ENCODE measurements around the gene RNF157. TPM values are rescaled to one million over a fixed set of nuclear protein-coding genes. Genes with fewer than 3 reads are reported as not detected.

Gene RNF157
- total and polyA plus RNA-seq, 4 donors: 0.36 to 3.8 (median 1.8) TPM

DNA sequence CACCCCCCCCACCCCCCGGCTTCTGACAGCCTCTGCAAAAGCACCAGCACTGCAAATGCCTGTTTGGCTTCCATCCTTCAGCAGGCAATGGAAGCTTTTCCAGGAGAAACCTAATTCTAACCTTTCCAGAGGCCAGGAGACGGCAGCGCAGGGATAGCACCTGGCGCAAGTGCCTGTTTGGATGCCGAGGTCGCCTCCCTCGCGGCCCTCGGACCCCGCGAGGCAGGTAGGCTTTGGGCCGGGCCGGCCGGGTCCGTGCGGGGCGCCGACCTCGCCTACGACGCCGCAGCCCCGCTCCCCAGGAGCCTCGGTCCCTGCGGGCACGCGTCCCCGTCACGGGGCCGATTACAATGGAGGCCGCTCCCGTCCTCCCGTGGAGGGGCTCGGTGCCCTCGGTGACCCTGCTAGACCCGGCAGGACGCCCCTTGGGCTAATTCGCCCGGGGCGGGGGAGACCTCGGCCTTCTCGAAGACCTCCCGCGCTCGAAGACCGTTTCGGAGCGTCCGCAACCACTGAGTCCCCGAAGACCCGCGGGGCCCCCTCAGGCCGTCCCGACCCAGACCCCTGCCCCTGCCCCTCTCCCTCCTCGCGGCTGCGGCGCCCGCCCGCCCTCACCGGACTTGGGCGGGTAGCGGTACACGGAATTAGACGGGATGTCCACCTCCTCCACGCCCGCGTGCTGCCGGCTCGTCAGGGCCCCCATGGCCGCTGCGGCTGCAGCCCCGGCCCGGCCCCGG lies 587 bp downstream of the RNF157 start:
- Histone ChIP-seq H3K36me3 (ENCODE audit: control insufficient read depth in 1 of 2, insufficient read depth in 2 of 2, low read length in 1 of 2) (no peaks in the 10 kb centered on the region), H3K4me3 (ENCODE audit: low read length in 2 of 2) (peak overlapping the region; percentile 46 to 84), H3K4me1 (ENCODE audit: control insufficient read depth in 1 of 2, insufficient read depth in 2 of 2, low read length in 2 of 2) (no peaks in the 10 kb centered on the region), H3K27ac (ENCODE audit: low read depth in 1 of 2, low read length in 2 of 2) (no peak overlapping the region), H3K27me3 (ENCODE audit: control insufficient read depth in 1 of 2, insufficient read depth in 2 of 2, low read length in 1 of 2) (no peaks in the 10 kb centered on the region), H3K9me3 (ENCODE audit: control insufficient read depth, low read length) (no peaks in the 10 kb centered on the region)
- peak; percentile 54 to 79 for DNase-seq
- intact Hi-C loops (cut with DNase I): loop anchor here in 1 of 2 donors (5.0 kb wide), 1 partner anchor 38 kb away; no protein-coding TSS in a partner anchor
- WGBS, 2 donors: 2% methylated on average over 47 to 75 of the region's 75 CpGs
- ATAC-seq (ENCODE audit: low FRiP score): peak; percentile 16

- H3K27me3 ChIP-seq (ENCODE audit: control insufficient read depth in 1 of 2, insufficient read depth in 2 of 2, low read length in 1 of 2): no peaks in the 10 kb centered on the region
- ATAC-seq (ENCODE audit: low FRiP score) (no peak), DNase-seq (no peak)
- intact Hi-C loops (cut with DNase I): no loop called here
- H3K9me3 ChIP-seq (ENCODE audit: control insufficient read depth, low read length): no peaks in the 10 kb centered on the region
- no peak overlapping the region for H3K27ac ChIP-seq (ENCODE audit: low read depth in 1 of 2, low read length in 2 of 2)
- 43 to 52% methylated on average over 11 of the region's 11 CpGs for whole genome bisulfite sequencing, 2 donors
- no peaks in the 10 kb centered on the region for H3K4me1 ChIP-seq (ENCODE audit: control insufficient read depth in 1 of 2, insufficient read depth in 2 of 2, low read length in 2 of 2)
- H3K4me3 ChIP-seq (ENCODE audit: low read length in 2 of 2): no peak overlapping the region
- H3K36me3 ChIP-seq (ENCODE audit: control insufficient read depth in 1 of 2, insufficient read depth in 2 of 2, low read length in 1 of 2): no peaks in the 10 kb centered on the region
These were observed 1.3 kb downstream of the RNF157 start for GRCh38 chr17:76238847-76239537.

- Histone ChIP-seq H3K9me3 (ENCODE audit: control insufficient read depth, low read length) (no peaks in the 10 kb centered on the region), H3K36me3 (ENCODE audit: control insufficient read depth in 1 of 2, insufficient read depth in 2 of 2, low read length in 1 of 2) (no peaks in the 10 kb centered on the region), H3K4me1 (ENCODE audit: control insufficient read depth in 1 of 2, insufficient read depth in 2 of 2, low read length in 2 of 2) (no peaks in the 10 kb centered on the region), H3K4me3 (ENCODE audit: low read length in 2 of 2) (no peak overlapping the region), H3K27ac (ENCODE audit: low read depth in 1 of 2, low read length in 2 of 2) (no peak overlapping the region), H3K27me3 (ENCODE audit: control insufficient read depth in 1 of 2, insufficient read depth in 2 of 2, low read length in 1 of 2) (no peaks in the 10 kb centered on the region)
- ATAC-seq (ENCODE audit: low FRiP score): no peak
- WGBS, 2 donors: 83% methylated on average over 7 of the region's 7 CpGs
- intact Hi-C loops (cut with DNase I): no loop called here
- DNase-seq: no peak
These were observed 2.4 kb downstream of the RNF157 start for GRCh38 chr17:76237859-76238313.

GRCh38 chr17:76236603-76237002 lies 3.7 kb downstream of the RNF157 start:
- Histone ChIP-seq H3K36me3 (ENCODE audit: control insufficient read depth in 1 of 2, insufficient read depth in 2 of 2, low read length in 1 of 2) (no peaks in the 10 kb centered on the region), H3K9me3 (ENCODE audit: control insufficient read depth, low read length) (no peaks in the 10 kb centered on the region), H3K4me3 (ENCODE audit: low read length in 2 of 2) (no peak overlapping the region), H3K27me3 (ENCODE audit: control insufficient read depth in 1 of 2, insufficient read depth in 2 of 2, low read length in 1 of 2) (no peaks in the 10 kb centered on the region), H3K4me1 (ENCODE audit: control insufficient read depth in 1 of 2, insufficient read depth in 2 of 2, low read length in 2 of 2) (no peaks in the 10 kb centered on the region), H3K27ac (ENCODE audit: low read depth in 1 of 2, low read length in 2 of 2) (no peak overlapping the region)
- no peak for DNase-seq
- ATAC-seq (ENCODE audit: low FRiP score): no peak
- intact Hi-C loops (cut with DNase I): no loop called here

DNA sequence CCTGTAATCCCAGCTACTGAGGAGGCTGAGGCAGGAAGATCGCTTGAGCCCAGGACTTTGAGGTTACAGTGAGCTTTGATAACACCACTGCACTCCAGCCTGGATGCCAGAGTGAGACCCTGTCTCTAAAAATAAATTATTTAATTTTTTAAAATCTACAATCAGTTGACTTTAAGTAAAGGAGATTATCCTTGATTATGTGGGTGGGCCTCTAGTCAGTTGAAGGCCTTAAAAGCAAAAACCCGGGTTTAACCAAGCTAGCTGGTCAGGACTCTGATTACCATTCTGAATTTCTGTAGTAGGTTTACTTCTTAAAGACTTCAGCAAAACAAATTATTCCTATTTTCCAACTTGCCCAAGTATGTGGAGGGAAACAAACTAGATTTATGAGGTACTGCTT lies 4.4 kb downstream of the RNF157 start:
- intact Hi-C loops (cut with DNase I): no loop called here
- Histone ChIP-seq H3K27me3 (ENCODE audit: control insufficient read depth in 1 of 2, insufficient read depth in 2 of 2, low read length in 1 of 2) (no peaks in the 10 kb centered on the region), H3K27ac (ENCODE audit: low read depth in 1 of 2, low read length in 2 of 2) (no peak overlapping the region), H3K4me3 (ENCODE audit: low read length in 2 of 2) (no peak overlapping the region), H3K9me3 (ENCODE audit: control insufficient read depth, low read length) (no peaks in the 10 kb centered on the region), H3K36me3 (ENCODE audit: control insufficient read depth in 1 of 2, insufficient read depth in 2 of 2, low read length in 1 of 2) (no peaks in the 10 kb centered on the region), H3K4me1 (ENCODE audit: control insufficient read depth in 1 of 2, insufficient read depth in 2 of 2, low read length in 2 of 2) (no peaks in the 10 kb centered on the region)
- ATAC-seq (ENCODE audit: low FRiP score): no peak
- WGBS, 2 donors: 95% methylated on average over 2 of the region's 2 CpGs
- no peak for DNase-seq

DNA sequence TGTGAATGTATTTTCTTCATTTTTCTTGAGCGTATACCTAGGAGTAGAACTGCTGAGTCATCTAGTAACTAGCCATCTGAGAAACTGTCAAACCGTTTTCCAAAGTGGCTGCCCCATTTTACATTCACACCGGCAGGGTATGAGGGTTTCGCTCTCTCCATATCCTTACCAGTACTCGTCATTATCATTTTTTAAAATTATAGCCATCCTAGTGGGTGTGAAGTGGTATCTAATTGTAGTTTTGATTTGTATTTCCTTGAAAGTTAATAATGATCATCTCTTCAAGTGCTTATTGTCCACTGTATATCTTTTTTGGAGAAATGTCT lies 6.0 kb downstream of the RNF157 start:
- Histone ChIP-seq H3K9me3 (ENCODE audit: control insufficient read depth, low read length) (no peaks in the 10 kb centered on the region), H3K36me3 (ENCODE audit: control insufficient read depth in 1 of 2, insufficient read depth in 2 of 2, low read length in 1 of 2) (no peaks in the 10 kb centered on the region), H3K27ac (ENCODE audit: low read depth in 1 of 2, low read length in 2 of 2) (no peak overlapping the region), H3K27me3 (ENCODE audit: control insufficient read depth in 1 of 2, insufficient read depth in 2 of 2, low read length in 1 of 2) (no peaks in the 10 kb centered on the region), H3K4me3 (ENCODE audit: low read length in 2 of 2) (no peak overlapping the region), H3K4me1 (ENCODE audit: control insufficient read depth in 1 of 2, insufficient read depth in 2 of 2, low read length in 2 of 2) (no peaks in the 10 kb centered on the region)
- WGBS, 2 donors: 75 to 76% methylated on average over 5 of the region's 5 CpGs
- DNase-seq (no peak), ATAC-seq (ENCODE audit: low FRiP score) (no peak)
- intact Hi-C loops (cut with DNase I): no loop called here

- no peaks in the 10 kb centered on the region for H3K36me3 ChIP-seq (ENCODE audit: control insufficient read depth in 1 of 2, insufficient read depth in 2 of 2, low read length in 1 of 2)
- H3K4me1 ChIP-seq (ENCODE audit: control insufficient read depth in 1 of 2, insufficient read depth in 2 of 2, low read length in 2 of 2): no peaks in the 10 kb centered on the region
- ATAC-seq (ENCODE audit: low FRiP score): no peak
- H3K27me3 ChIP-seq (ENCODE audit: control insufficient read depth in 1 of 2, insufficient read depth in 2 of 2, low read length in 1 of 2): no peaks in the 10 kb centered on the region
- no peaks in the 10 kb centered on the region for H3K9me3 ChIP-seq (ENCODE audit: control insufficient read depth, low read length)
- no peak for DNase-seq
- no peak overlapping the region for H3K27ac ChIP-seq (ENCODE audit: low read depth in 1 of 2, low read length in 2 of 2)
- WGBS, 2 donors: 88% methylated on average over 6 of the region's 6 CpGs
- intact Hi-C loops (cut with DNase I): no loop called here
- H3K4me3 ChIP-seq (ENCODE audit: low read length in 2 of 2): no peak overlapping the region
These were observed 6.5 kb downstream of the RNF157 start for GRCh38 chr17:76233588-76234353.

- Histone ChIP-seq H3K4me3 (ENCODE audit: low read length in 2 of 2) (no peak overlapping the region), H3K9me3 (ENCODE audit: control insufficient read depth, low read length) (no peaks in the 10 kb centered on the region), H3K27ac (ENCODE audit: low read depth in 1 of 2, low read length in 2 of 2) (no peak overlapping the region), H3K4me1 (ENCODE audit: control insufficient read depth in 1 of 2, insufficient read depth in 2 of 2, low read length in 2 of 2) (no peaks in the 10 kb centered on the region), H3K27me3 (ENCODE audit: control insufficient read depth in 1 of 2, insufficient read depth in 2 of 2, low read length in 1 of 2) (no peaks in the 10 kb centered on the region), H3K36me3 (ENCODE audit: control insufficient read depth in 1 of 2, insufficient read depth in 2 of 2, low read length in 1 of 2) (no peaks in the 10 kb centered on the region)
- ATAC-seq (ENCODE audit: low FRiP score) (no peak), DNase-seq (no peak)
- intact Hi-C loops (cut with DNase I): no loop called here
- WGBS, 2 donors: 81 to 85% methylated on average over 2 of the region's 2 CpGs
These were observed 8.0 kb downstream of the RNF157 start for GRCh38 chr17:76232342-76232741.

All from aorta (tissue), 5 donors.